Muscle of back (tissue), 13 donors: Measurements from ENCODE around the gene MMUT. TPM values are rescaled to one million over a fixed set of nuclear protein-coding genes. Genes with fewer than 3 reads are reported as not detected.
"Not testable (repeated sequence)": the region's sequence is repeated elsewhere in the genome, so short reads cannot be mapped to it uniquely, and the experiment has no call there.

Experiments
- DNase-seq, 3 donors: peaks; one replicate each; pipeline versions ENCODE4 v3.0.0 to v3.0.0-alpha.2; 2013
- long read RNA-seq, 9 donors: transcript quantifications; one replicate each; lab custom pipeline, GENCODE V29; 2026
- polyA plus RNA-seq, 10 donors: library from polyadenylated mRNA; unstranded; fragments of 120-200 nt; gene quantifications; one replicate each; pipeline ENCODE4 v1.2.1, GENCODE V29; 2013; ENCODE audit not compliant: insufficient read length in 10 of 10

Gene MMUT
- 10 to 100 TPM; 17.8 to 32.4 (median 21.6) TPM for polyA plus RNA-seq
- long read RNA-seq, donor 1, transcript MUT-201 (13 exons, 3,749 nt) = major isoform, 6 of 13 reads
- long read RNA-seq, donor 1, partial matches to known transcripts = 7 of 13 reads
- long read RNA-seq, donor 1, other reads (novel, unspliced or antisense) = 0 of 13 reads
- long read RNA-seq, donor 2, partial matches to known transcripts = 8 of 10 reads
- long read RNA-seq, donor 2, other reads (novel, unspliced or antisense) = 0 of 10 reads
- long read RNA-seq, donor 3 = 0 reads
- long read RNA-seq, donor 4, transcript MUT-201 (13 exons, 3,749 nt) = major isoform, 5 of 17 reads
- long read RNA-seq, donor 4, partial matches to known transcripts = 12 of 17 reads
- long read RNA-seq, donor 4, other reads (novel, unspliced or antisense) = 0 of 17 reads
- long read RNA-seq, donor 5, partial matches to known transcripts = 0 of 2 reads
- long read RNA-seq, donor 5, other reads (novel, unspliced or antisense) = 0 of 2 reads
- long read RNA-seq, donor 6, partial matches to known transcripts = 0 of 2 reads
- long read RNA-seq, donor 6, other reads (novel, unspliced or antisense) = 0 of 2 reads
- long read RNA-seq, donor 7, partial matches to known transcripts = 8 of 11 reads
- long read RNA-seq, donor 7, other reads (novel, unspliced or antisense) = 0 of 11 reads
- long read RNA-seq, donor 8, partial matches to known transcripts = 14 of 18 reads
- long read RNA-seq, donor 8, other reads (novel, unspliced or antisense) = 0 of 18 reads
- long read RNA-seq, donor 9, partial matches to known transcripts = 0 of 1 reads
- long read RNA-seq, donor 9, other reads (novel, unspliced or antisense) = 0 of 1 reads

DNA sequence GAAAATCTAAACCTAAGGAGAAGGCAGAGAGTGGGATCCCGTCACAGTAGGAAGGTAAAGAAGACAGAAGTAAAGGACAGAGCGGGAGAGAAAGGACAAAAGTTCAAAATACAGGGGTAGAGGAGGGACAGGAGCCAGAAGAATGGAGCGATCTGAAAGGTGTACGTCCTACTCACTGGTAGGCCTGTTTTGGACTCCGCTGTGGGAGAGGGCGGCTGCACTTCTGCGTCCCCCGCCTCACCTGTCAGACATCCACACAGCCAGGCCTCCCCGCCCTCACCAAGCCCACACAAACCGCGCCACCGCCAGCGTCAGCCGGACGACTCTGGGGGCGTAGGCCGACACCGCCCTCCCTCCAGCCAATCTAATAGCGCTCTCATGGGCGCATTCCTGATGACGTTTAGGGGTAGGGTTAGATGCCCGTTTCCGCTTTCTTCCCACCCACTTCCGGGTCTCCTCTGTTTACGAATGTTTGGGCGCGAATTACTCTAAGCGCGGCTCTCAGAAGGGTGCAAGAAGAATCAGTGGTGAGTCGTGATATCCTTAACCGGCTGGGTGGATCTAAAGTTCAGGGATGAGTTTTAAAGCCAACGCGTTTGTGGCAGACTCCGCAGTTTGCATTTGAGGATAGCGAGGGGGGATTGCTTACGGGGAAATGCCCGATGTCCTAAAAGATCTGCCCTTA is at the start of gene MMUT, which contains the start of gene CENPQ:
Gene MMUT, minus strand, starts transcription at position 327 of the 685 bp plus-strand sequence. CDS start 3,787 bp downstream, outside the sequence.
Gene CENPQ, plus strand, starts transcription at position 444 of the 685 bp plus-strand sequence. CDS start 6,807 bp downstream, outside the sequence.
- peak; percentile 95 to 98 (median 96) for DNase-seq

DNA sequence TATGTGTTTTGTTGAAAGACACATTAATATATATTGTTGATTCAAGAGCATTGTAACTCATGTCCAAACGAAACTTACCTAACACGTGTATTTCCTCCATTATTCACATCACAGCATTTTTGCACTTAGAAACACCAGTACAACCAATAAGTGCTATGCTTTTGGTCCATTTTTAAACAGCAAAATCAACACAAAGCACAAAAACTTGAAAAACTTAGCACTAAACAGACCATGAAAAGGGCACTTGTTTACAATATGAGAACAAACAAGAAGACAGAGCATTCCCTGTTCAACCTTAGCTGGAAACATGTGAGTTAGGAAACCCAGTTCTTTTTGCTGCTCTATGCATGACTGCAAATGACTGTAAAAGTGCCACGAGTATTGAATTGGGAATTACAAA is 46.3 kb upstream of the MMUT start:
- DNase-seq = no peak

DNA sequence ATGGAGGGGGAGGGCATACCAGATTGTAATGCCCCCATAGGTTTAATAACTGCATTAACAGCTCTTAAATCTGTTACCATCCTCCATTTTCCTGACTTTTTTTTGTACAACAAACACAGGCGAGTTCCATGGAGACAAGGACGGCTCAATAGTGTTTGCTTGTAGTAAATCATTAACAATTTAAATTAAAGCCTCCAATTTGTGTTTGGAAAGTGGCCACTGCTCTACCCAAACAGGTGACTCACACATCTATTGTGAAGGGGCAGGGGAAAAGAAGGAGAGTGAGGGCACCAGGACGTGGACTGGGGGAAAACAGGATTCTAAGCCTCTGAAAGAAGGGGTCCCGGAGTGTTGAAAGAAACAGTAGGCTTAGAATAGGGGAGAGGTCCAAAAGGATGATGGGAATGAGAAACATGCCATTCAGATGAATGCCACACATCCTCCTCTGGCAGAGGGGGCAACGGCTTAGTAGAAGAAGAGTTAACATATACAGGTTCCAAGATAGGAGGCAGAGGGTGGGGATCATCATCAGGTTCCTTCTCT is 43.6 kb upstream of the MMUT start:
- no peak for DNase-seq

DNA sequence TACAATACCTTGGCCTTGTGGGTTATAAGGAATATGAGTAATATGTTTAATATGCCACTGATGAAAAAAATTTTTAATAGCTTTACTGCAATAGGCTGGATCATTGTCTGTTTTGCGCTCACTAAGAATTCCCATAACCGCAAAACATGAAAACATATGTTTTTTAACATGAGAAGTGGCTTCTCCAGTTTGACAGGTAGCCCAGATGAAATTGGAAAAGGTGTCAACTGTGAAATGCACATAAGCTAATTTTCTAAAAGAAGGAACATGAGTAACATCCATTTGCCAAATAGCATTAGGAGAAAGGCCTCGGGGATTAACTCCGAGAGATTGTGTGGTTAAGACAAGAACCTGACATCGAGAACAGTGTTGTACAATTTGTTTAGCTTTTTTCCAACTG is 41.6 kb upstream of the MMUT start:
- no peak for DNase-seq

DNA sequence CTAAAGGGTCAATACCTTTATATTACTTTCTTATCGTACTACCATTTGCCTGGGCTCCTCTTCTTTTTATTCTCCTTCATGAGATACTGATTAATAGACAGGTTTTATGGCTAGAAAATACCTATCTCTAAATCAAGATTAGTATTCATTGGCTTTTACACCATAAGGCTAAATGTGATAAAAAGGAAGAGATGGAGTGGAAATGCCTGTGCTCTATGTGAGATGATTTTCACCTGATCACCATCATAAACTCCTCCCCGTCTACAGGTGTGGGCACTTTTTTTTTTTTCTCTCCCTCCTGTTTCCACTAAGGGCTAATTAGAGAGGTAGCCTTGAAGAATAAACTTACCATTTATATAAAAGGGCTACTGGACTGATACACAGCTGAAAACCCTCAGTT is 36.6 kb upstream of the MMUT start, which contains the start of gene GLYATL3:
Gene GLYATL3, plus strand, starts transcription at position 301 of the 400 bp plus-strand sequence. CDS start 12,068 bp downstream, outside the sequence.
- DNase-seq = no peak

DNA sequence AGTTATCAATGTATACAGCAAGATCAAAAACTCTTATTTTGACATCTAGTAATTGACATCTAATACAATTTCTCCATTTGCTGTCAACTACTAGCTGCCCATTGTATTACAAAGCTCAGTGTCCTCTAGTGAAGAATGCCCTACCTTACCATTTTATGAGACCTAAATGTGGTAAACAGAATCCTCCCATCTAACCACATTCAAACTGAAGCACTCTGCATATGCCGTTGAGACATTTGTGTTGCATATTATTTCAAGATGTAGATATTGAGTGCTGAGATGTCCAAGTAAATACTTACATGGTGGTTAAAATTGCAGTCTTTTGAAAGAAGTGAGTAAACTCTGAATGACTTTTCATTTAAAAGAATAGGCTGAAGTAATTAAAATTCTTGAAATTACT is 36.1 kb upstream of the MMUT start:
- DNase-seq = no peak

DNA sequence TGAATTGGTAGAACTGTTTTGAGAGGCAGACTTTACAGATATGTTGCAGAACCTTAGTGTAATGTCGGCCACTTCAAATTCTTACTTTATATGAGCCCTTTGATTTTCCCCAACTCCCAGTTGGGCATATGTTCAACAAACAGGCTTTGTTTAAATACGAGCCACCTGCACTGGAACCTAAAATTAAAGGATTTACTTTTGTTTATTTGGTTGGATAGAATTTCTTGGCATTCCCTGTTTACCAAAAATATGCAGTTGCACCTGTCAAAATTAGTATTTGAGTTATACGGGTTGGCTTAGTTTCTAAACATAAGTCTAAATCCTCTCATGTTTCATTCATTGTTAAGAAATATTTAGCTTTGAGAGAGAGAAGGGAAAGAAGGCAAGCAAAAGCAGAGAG is 34.3 kb upstream of the MMUT start:
- peak in 1 of 3 donors; percentile 2 for DNase-seq

DNA sequence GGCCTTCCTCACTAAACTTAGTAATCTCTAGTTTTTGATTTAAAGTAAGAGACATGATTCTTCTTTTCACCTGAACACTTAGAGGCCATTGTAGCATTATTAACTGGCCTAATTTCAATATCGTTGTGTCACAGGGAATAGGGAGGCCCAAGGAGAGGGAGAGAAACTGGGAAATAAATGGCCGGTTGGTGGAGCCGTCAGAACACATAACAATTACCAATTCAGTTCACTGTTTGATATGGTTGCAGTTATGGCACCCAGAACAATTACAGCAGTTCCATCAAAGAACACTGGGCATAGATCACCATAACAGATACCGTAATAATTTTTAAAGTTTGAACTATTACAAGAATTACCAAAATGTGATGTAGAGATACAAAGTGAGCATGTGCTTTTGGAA is 27.6 kb upstream of the MMUT start:
- DNase-seq = no peak

DNA sequence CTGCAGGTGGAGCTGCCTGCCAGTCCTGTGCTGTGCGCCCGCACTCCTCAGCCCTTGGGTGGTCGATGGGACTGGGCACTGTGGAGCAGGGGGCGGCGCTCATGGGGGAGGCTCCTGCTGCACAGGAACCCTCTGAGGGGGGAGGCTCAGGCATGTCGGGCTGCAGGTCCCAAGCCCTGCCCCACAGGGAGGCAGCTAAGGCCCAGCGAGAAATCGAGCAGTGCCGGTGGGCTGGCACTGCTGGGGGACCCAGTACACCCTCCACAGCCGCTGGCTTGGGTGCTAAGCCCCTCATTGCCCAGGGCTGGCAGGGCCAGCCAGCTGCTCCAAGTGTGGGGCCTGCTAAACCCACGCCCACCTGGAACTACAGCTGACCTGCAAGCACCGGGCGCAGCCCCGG is 20.3 kb upstream of the MMUT start:
- DNase-seq = not testable (repeated sequence)

DNA sequence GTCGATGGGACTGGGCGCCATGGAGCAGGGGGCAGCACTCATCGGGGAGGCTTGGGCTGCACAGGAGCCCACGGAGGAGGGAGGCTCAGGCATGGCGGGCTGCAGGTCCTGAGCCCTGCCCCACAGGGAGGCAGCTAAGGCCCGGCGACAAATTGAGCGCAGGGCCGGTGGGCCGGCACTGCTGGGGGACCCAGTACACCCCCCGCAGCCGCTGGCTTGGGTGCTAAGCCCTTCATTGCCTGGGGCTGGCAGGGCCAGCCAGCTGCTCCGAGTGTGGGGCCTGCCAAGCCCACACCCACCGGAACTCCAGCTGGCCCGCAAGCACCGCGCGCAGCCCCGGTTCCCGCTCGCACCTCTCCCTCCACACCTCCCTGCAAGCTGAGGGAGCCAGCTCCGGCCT is 18.8 kb upstream of the MMUT start:
- not testable (repeated sequence) for DNase-seq

DNA sequence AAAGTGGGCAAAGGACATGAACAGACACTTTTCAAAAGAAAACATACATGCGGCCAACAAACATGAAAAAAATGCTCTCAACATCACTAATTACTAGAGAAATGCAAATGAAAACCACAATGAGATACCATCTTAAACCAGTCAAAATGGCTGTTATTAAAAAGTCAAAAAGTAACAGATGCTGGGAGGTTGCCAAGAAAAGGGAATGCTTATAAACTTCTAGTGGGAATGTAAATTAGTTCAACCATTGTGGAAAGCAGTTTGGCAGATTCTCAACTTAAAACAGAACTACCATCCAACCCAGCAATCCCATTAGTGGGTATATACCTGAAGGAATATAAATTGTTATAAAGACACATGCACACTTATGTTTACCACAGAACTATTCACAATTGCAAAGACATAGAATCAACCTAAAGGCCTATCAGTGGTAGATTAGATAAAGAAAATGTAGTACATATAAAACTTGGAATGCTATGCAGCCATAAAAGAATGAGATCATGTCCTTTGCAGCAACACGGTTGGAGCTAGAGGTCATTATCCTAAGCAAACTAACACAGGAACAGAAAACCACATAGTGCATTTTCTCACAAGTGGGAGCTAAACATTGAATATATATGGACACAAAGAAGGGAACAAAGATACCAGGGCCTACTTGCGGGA is 16.4 kb upstream of the MMUT start:
- no peak for DNase-seq

DNA sequence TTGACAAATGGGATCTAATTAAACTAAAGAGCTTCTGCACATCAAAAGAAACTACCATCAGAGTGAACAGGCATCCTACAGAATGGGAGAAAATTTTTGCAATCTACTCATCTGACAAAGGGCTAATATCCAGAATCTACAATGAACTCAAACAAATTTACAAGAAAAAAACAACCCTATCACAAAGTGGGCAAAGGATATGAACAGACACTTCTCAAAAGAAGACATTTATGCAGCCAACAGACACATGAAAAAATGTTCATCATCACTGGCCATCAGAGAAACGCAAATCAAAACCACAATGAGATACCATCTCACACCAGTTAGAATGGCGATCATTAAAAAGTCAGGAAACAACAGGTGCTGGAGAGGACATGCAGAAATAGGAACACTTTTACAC is 13.5 kb upstream of the MMUT start:
- DNase-seq = not testable (repeated sequence)

DNA sequence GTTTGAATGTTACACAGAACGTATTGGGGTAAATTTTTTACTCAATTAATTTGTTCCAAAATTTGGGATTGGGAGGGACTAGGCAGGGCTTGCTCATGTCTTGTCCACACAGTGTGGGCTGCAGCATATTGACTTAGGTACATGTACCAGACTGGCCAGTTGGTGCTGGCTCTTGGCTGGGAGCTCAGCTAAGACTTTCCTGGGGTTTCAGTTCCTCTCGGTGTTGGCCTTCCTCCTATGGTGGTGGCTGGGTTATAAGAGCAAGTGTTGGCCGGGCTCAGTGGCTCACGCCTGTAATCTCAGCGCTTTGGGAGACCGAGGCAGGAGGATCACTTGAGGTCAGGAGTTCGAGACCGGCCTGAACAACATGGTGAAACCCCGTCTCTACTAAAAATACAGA is 5.0 kb upstream of the MMUT start:
- DNase-seq = no peak

DNA sequence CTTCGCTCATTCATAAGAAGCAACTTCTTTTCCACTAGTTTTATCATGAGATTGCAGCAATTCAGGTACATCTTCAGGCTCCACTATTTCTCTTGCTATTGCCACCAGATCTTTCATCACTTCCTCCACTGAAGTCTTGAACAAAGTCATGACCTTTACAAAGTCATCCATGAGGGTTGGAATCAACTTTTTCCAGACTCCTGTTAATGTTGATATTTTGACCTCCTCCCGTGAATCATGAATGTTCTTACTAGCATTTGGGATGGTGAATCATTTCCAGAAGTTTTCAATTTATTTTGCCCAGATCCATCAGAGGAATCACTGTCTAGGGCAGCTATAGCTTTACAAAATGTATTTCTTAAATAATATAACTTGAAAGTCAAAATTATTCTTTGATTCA is 1.6 kb upstream of the MMUT start:
- no peak for DNase-seq

DNA sequence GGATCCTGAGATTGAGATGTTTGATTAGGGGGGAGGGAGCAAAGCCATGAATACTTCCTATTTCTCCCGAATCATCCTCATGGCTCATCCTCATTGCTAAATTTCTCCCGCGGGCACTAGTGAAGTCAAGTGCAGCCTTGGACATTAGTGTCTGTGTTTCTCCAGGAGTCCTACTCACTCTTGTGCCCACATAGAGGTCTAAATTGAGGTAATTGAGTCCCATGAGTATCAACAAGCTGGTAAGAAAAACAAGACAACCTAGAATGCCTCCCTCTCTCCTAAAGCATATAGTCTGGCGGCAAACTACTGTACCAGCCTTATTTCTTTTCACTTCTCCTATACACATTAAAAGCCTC is 537 bp upstream of the MMUT start:
- peak in 1 of 3 donors; percentile 1 for DNase-seq

DNA sequence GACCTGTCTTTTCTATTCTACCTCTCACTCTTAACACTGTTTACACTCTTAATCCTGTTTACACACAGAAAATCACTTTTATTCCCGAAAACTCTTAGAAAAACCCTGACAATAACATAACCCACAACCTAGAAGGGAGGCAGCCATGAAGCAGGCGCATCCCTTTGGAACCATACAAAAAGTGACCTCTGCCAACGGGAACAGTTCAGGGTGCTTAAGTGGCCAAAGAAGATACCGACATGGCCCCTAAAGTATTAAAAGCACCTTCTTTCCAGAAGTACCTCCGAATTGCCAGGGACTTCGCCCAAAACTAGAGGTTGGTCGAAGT is 490 bp downstream of the MMUT start:
- peak in 1 of 3 donors; percentile 0 for DNase-seq

DNA sequence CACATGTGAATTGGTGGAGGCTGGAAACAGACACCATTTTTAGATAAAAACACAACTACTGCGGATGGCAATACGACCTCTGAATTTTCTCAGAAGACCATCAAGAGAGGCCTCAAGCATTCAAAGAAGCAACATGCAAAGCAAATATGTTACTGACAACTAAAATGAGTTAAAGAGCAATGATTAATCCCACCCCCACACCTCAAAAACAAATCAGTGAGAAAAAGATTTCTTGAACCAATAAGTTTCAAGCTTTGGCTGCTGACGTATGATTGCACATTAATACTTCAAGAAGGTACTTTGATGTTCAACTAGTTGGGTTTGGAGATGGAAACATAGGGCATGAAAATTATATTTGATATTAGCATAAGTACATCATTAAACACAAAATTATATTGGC is 982 bp downstream of the MMUT start:
- peak in 2 of 3 donors; percentile 4 to 11 for DNase-seq

DNA sequence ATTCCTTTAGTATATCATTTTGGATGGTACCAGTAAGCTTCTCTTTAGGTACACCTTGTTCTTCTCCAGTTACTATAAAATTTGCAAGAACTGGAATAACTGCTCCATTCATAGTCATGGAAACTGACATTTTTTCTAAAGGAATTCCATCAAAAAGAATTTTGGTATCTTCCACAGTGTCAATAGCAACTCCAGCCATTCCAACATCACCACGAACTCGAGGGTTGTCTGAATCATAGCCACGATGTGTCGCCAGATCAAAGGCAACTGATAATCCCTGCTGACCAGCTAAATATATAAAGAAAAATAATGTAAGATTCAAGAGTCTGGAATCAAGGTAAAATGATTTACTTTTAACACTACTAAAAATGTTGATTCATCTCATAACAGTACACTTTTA is 5.3 kb downstream of the MMUT start:
- DNase-seq = peak in 1 of 3 donors; percentile 0

DNA sequence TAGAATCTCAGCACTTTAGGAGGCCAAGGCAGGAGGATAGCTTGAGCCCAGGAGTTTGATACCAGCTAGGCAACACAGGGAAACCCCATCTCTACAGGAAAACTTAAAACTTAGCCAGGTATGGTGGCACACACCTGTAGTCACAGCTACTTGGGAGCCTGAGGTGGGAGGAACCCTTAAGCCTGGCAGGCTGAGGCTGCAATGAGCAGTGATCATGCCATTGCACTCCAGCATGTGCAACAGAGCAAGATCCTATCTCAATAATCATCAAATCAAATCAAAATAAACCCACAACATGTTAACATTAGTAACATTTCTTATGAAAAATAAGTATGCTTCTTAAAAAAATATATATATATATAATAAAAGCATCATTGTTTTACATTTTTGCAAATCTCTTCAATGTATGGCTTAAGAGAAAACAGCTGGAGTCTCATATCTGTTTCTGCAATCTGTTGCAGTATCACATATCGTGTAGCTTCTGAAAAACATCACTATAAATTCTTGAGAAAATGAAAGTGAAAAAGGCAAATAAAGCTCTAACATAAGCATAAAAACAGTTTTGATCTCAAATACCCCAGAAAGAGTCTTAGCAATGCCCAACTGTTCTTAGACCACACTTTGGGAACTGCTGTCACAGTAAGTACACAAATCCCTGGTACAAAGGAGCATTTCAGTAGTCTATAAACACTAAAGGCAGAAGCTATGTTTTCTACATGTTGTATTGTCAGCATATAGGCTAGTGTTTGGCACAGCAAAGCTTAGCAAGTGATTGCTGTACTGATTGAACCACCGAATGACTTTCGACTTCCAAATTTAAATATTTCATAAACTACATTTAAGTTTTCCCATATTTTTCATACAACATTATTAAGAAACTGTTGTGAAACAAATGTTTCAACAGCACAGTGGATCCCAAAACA is 8.0 kb downstream of the MMUT start:
- no peak for DNase-seq

DNA sequence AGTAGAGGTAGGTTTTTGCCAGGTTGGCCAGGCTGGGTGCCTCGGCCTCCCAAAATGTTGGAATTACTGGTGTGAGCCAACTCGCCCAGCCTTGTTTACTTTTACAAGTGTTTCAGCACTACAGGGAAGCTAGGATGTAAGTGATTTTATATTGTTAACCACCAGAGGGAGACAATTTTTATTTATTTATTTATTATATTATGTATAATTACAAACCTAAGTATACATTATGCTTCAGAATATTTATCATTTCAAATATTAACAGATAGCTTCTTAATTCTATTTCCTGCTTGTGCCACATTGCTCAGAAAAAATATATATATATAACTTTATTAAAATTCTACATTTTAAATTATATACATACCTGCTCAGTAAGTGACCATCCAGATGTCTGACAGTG is 9.8 kb downstream of the MMUT start:
- no peak for DNase-seq
